Astrocyte of the cerebellum (primary cell): Measurements from ENCODE around the gene RLIM.

Source experiments
- DNase-seq: peaks from one replicate; pipeline ENCODE4 v3.0.0-alpha.2; 2011; ENCODE audit warnings: low read depth
- H3K4me3 ChIP-seq: 2 replicates; pipeline ENCODE4 v1.5.1; 2011; ENCODE audit warnings: mild to moderate bottlenecking, low read depth, low read length, moderate library complexity
- CTCF ChIP-seq: IDR thresholded peaks from 2 replicates; pipeline ENCODE4 v1.5.1; 2012; ENCODE audit warnings: low read length, low read depth, moderate library complexity, mild to moderate bottlenecking; ENCODE audit errors: missing control alignments
- in situ Hi-C: cut with HindIII; loops from 2 replicates; pipeline ENCODE4 v1.10.0; 2017; ENCODE audit warnings: low sequenced_read_pairs

The RLIM gene

GRCh38 chrX:74578137-74578536 lies 36.3 kb downstream of the RLIM start:
- in situ Hi-C loops, result no loop called here
- H3K4me3 ChIP-seq, result no peak overlapping the region
- no peak for TF ChIP-seq CTCF
- no peak for DNase-seq

GRCh38 chrX:74557378-74557777 lies 57.0 kb downstream of the RLIM start:
- no peak for DNase-seq
- no peak overlapping the region for H3K4me3 ChIP-seq
- no peak for TF ChIP-seq CTCF
- in situ Hi-C loops, result no loop called here

- TF ChIP-seq CTCF, result no peak
- no peak for DNase-seq
- in situ Hi-C loops, result no loop called here
- H3K4me3 ChIP-seq, result no peak overlapping the region
Measured at GRCh38 chrX:74551934-74552333, 62.5 kb downstream of the RLIM start.

GRCh38 chrX:74550295-74550802 lies 64.1 kb downstream of the RLIM start:
- no peak overlapping the region for H3K4me3 ChIP-seq
- peak; percentile 47 for DNase-seq
- peak; percentile 91 for TF ChIP-seq CTCF
- in situ Hi-C loops, result no loop called here

GRCh38 chrX:74546984-74547383 lies 67.4 kb downstream of the RLIM start:
- TF ChIP-seq CTCF, result no peak
- no peak for DNase-seq
- in situ Hi-C loops, result no loop called here
- no peak overlapping the region for H3K4me3 ChIP-seq

GRCh38 chrX:74545880-74546523 lies 68.4 kb downstream of the RLIM start:
- in situ Hi-C loops, result no loop called here
- TF ChIP-seq CTCF, result no peak
- H3K4me3 ChIP-seq, result no peak overlapping the region
- no peak for DNase-seq
